NCI-H2196 treated with DMSO at 0.1 percent for 48 hours (cell line): ENCODE measurements around the gene LINC01488.

ENCODE experiments used
- DNase-seq: peaks from one replicate; lab custom pipeline; 2025; ENCODE audit not compliant: unreplicated experiment; lab: John Stamatoyannopoulos, UW

The LINC01488 gene

DNA sequence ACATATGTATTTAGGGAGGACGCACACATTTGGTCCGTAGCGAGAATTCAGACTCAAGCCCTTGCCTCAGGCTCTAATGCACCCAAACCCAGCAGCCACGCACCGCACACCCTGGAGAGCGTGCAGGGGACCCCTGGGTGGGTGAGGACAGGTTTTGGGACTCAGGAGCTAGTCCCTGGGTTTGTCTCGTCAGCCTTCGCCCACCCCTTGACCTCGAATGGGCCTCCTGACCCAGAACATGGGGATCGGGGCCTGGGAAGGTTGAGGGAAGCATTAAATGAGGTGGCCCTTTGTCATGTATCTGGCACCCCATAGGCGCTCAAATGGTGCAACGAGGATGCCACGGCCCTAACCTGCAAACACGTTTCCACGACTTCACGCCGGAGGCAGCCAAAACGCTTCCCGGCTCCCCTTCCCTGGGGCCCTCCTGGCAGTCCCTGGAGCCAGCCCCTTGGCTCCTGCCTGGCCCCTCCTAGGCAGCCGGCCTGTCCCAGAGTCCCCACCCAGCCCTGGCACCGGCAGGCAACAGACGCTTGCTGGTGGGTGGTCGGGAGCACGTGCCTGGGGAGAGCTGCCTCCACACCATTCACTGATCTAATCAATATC is 5.5 kb upstream of the LINC01488 start:
- no peak for DNase-seq

DNA sequence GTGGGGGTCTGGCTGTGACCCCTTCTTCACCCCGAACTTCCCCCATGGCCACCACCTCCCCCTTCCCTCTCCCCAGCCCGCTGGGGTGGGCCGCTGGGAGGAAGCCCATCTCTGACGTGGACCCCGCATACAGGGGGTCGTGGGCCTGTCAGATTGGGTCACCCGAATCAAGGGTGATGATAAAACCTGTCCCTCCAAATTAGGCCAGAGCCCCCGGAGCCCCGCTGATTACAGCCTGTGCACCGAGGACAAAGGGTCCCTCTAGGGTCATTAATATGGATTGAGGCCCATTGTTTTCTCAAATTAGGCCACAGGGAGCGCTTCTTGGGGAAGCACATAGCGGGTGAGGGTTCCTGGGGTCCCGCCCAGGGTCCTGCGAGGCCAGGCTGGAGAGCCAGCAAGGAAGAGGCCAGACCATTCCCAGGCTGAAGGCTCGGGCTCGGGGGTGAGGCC is 4.9 kb upstream of the LINC01488 start:
- no peak for DNase-seq

DNA sequence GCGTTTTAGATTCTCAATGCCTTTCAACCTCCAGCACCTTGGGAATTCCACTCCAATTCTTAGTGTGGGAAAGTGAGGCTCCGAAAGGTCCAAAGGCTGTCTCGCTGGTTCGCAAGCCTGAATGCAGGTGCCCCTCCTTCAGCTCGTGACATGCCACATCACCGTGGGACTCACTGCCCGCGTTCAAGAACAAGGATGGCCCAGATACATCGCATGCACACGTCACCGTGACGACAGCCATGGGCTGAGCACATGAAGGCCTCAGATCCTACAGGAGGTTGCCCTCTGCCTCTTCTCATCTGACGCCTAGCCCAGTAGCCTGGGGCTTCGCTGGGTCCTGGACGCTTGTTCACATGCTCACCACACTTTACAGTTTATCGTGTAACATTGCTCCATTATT is 4.4 kb upstream of the LINC01488 start:
- DNase-seq, result no peak

DNA sequence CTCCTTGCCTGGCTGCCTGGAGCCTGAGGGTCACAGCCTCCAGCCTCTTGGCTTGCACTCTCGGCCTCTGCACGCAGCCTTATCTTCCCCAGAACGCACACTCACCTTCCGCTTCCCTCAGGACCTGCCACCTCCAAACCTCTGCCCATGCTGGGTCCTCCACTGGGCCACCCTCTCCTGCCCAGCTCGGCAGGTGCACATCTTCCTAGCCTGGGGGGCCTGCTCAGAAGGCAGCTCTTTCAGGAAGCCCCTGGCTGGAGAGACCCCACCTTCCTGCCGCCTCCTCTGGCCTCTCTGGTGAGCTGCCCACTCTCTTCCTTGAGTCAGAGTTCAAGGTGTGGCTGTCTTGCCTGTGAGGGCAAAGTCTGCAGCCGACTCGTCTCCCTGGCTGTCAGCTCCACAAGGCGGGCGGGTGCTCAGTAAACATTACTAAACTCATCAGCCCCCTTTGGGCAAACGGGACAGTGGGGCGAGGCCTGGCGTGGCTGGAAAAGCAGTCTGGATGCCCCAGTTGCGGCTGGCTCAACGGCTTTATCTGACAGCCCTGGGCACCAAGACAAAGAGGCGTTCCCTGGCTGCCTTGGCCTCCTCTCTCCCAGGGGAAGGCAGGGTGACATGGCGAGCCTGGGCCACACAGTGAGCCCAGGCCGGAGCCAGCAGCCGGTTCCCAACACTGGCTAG is 1.7 kb upstream of the LINC01488 start:
- no peak for DNase-seq

DNA sequence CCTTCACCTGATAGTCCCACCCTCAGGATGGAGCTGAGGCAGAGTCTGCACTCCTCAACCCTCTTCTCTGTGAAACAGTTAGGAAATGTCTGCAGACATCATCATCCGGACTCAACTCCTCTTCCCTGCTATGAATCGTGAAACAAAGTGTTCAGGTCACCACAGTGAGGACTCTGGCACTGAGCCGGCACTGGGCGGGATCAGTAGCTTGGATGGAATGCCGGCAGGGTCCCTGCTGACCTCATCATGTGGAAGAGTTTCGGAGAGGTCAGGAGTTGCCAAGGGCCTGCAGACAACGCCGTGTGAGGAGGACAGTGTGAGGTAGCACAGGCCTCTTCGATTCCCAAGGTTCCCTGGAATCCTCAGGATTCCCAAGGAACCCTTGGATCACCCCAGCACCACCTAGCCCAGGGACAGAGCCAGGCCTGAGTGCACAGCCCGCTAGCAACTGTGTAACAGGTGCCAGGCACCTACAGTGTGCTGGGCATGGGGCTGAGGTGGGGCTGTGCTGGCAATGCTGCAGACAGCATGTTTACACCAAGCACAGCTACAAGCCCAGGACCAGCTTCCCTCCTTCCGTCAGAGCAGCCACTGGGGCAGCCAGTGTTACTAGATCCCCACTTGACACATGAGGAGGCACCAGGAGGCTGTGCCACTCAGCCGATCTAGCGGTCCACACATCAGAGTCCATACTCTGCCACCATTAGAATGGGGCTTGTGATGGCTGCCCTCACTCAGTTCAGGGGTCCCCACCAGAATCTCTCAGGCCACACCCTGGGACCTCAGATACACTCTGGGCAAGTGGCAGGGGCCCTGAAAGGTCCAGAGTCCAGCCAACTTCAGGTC is 693 bp upstream of the LINC01488 start:
- no peak for DNase-seq

DNA sequence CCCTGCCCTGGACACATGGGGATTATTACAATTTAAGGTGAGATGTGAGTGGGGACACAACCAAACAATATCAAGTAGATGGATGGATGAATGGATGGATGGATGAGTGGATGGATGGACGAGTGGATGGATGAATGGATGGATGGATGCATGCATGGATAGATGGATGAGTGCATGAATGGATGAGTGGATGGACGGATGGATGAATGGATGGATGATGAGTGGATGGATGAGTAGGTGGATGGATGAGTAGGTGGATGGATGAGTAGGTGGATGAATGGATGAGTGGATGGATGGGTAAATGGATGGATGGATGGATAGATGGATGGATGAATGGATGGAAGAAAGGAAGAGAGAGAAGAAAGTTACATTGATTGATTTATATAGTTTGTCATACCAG is 859 bp downstream of the LINC01488 start:
- DNase-seq, result no peak

DNA sequence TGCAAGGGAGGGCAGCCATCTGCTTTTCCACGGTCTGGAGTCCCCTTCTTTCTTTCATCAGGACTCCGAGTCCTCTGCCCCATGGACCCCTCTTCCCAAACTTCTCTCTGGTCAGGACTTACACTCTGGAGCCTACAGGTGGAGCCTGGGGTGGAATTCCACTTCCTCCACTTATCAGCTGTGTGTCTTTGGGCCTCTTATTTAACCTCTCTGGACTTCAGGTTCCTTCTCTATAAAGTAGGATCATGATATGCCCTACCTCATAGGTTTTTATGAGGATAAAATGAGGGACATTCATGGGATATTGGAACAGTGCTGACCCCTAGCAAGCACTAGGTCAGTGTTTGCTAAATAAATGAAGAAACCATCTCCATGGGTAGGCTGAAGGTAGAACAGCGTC is 1.7 kb downstream of the LINC01488 start:
- DNase-seq, result no peak

DNA sequence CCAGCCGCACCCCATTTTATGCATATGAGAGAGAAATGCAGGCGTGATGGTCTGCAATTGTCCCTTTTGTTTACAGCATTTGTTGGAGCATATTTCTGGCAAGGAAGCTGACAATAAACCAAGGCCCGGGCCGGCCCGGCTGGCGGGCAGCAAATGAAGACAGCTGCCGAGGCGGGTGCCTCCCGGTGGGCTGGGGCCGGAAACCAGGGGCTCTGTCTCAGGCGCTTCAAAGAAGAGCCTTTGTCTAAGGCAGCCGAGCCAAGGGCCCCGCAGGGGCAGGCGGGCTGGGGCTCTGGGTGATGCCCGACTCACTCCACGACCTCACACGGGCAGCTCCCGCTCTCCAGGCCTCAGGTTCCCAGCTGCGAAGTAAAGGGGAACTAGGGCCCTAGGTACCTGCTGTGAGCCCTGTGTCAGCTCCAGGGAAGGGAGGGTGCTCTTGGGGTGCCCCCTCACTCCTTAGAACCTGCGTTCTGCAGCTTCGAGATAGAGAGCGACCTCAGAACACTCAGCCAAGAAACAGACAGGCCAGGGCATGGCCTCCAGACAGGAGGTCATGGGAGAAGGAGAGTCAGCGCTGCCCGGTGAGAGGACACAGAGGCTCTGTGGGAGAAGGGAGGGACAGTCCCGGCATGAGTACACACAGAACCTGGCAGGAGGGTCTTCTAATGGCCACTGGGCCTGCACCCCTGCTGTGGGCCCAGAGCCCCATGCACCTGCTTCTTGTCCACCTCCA is 2.4 kb downstream of the LINC01488 start:
- DNase-seq, result no peak

DNA sequence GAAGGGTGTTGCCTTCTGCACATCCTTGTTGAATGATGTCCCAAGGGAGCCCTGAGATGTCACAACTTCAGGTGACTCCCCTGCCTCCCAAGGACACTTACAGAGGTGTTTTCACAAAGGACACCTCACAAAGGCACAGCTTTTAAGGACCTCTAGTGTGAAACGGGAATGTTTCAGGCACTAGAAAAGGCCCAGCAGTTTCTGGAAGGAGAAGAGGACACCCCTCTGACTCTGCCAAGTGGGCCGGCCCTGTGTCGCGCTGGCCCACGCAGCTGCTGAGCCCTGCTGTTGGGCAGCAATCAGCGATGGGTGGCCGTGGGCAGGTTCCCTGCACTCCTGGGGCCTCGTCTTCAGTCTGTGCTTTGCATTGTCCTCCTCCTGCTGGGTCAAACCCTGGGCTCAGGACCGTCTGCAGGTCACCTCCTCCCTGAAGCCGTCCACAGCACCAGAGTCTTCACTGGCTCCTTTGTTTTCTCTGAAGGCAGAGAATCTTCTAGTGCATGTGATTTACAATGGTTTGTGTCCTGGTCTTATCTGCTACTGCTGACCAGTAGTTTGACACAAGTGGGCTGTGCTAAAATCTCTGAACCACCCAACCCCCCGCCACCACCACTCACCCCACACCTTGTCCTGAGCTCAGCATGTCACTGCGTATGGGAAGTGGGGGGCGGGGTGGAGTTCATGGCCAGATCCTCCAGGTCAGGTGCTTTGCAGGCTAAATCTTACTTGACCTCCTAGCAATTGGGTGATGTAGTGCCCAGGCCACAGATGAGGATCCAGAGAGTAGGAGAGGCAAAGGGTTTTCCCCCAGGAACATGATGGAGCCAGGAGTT is 3.2 kb downstream of the LINC01488 start:
- no peak for DNase-seq

DNA sequence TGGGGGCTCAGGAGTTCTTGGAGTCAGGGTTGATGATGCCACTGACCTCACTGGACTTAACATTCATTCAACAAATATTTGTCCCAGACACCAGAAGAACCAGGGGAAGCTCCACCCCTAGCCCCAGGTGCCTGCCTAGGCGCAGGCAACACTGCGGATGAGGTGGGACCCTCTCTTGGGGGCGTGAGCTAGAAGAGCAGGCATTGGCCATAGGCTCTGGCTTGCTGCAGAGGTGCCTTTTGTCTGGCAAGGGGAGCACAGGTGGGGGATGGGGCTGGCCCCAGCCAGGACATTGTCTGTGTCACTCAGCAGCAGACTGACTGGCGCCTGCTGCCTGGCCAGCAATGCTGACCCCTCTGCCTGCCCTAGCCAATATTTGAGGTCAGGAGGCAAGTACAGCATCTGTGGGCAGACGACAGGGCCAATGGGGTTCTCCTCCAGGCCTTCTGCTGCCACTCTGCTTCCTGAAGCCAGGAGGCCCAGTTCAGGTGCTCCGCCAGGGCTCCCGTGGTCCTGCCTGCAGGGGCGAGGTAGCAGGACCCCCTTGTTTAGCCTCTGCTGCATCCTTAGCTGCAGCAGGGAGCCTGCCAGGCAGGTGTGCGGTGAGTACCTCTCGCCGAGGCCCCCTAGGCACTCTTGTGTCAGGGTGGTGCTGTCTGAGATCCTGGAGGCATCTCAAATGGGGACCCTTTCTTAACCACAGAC is 4.0 kb downstream of the LINC01488 start:
- DNase-seq, result no peak

DNA sequence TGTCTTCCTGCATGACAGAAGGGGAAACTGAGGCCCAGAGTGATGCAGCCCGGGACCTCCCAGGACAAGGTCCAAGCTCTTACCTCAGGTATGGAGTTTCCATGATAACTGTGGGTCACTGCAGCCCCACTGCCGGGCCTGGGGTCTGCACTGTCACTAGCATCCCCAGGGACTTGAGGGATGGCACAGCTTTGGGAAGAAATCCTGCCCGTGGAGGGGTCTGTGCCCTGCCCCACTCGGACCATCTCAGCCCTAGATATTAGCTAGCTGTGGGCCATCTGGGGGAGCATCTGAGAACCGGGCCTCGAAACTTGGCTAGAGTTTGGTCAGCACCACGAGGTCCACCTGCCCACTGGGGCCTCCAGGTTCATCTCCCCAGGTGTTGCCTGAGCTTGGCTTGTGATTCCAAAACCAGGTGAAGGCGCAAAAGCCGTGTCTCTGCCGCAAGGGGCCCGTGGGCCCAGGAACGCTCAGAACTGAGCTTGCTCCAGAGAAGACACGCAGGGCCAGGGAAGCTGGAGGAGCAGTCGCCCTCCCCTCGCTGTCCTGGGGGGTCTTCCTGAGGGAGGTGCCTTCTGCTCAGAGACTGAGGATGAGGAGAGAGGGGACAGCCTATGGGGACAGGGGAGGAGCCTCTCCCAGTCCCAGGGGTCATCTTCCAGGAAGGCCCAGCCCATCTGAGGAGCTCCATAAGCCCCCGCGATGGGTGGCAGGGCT is 4.8 kb downstream of the LINC01488 start:
- no peak for DNase-seq

DNA sequence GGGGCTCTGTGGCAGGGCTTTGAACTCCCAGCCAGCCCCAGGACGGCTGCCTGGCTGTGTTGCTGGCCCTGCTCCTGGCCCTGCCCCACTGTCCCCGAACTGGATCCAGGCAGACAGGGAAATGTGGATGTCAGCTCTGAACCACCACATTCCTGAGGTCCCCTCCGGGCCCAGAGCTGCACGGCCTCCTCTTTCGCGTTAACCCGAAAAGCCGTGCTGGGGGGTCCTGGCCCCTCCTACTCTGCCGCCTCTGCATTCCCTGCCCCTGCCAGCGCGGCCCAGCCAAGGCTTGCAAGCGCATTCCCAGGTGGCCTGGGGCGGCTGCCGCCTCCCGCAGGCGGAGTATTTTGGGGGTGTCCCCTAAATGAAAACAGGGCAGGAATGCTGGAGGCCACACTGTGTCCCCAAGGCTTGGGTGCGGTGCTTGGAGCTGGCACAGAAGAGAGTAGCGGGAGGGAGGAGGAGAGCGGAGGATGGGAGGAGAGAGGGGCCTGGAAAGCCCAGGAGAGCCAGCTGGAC is 5.4 kb downstream of the LINC01488 start:
- DNase-seq, result no peak

DNA sequence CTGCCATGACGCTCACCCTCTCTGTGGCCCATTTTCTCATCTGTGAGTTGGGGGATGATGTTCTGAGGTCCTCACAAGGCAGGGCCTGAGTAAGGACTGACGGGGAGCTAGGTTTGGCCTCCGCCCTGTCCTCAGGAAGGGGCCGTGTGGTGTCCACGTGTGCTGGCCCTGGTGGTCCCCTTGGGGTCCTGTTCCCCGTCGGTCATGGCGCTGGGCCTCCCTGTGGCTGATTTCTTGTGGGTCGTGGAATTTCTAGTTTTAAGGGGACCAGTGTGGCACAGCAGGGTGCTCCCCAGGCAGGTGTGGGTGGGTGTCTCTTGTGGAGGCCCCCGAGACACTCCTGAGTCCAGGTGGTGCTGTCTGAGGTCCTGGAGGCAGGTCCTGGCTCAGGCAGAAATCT is 5.9 kb downstream of the LINC01488 start:
- no peak for DNase-seq

DNA sequence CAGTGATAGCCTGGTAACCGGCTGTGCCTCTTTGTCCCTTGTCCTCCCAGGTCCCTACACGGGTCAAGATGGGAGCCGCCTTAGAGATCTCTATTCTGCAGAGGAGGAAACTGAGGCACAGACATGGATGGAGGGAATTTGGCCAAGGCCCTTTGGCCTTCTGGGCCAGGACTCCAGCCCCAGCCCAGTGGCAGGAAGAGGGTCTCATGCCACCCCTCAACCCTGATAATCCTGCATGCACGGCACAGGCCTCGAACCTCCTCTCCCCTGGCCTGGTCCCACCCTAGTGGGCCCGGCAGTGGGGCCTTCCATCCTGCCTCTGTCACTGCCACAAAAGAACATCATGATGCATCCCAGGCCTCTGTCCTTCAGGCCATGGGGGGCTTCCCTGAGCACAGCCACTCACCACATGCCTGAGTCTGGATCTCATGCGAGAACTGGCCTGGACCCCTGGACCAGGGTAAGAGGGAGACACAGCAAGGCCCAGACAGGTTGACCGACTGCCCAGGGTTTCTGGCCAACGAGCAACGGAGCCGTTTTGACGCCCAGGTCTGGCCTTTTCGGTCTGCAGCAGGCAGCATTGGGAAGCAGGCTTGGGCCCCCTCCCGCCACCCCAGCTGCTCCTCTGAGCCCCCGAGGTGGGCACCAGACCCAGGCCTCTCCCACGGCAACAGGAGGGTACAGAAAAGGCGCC is 6.5 kb downstream of the LINC01488 start:
- DNase-seq, result no peak

DNA sequence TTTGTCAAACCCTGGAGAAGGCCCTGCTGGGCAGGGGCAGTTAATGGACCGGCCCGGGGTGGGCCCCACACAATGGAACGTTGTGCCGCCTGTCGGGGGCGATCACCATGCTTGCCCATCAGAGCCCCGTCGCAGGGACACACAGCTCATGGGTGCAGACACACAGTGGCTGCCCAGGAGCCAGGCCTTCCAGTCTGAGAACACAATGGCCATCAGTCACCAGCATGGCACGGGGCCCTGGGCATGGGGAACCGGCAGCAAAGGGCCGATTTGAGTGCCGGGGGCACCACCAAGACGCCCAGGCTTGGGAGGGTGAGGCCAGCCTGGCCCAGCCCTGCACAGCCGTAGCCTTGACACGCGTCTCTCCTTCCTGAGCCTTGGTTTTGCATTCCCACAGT is 7.1 kb downstream of the LINC01488 start:
- no peak for DNase-seq

DNA sequence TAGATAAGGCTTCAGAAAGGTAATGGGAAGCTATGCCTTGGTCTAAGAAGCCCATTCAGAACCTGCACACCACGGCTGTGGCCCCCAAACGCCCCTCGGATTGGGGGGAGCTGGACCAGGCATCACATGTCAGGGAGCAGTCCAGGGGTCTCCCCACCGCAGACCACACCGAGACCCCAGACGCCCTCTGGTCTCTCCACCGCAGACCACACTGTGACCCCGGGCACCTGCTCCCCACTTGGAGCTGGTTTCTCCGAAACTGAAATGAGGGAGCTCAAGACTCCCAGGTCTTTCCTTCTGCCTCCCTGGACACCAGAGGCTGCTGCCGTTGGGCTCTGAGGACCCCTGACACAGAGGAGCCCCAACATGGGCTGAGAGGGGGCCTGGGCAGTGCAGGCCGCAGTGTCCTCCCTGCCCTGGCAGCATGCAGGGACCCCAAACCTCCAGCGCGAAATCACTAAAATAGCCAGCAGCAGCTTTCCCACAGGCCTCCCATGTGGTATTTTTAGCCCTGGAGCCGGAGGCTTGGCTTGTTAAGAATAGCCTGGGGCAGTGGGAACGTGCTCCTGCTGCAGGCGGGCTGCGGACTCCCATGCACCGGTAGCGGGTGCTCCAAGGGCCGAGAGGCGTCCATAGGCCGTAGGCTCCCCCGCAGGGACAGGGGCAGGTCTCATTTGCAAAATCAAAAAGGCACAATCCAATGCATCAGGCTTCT is 7.7 kb downstream of the LINC01488 start:
- DNase-seq, result no peak

DNA sequence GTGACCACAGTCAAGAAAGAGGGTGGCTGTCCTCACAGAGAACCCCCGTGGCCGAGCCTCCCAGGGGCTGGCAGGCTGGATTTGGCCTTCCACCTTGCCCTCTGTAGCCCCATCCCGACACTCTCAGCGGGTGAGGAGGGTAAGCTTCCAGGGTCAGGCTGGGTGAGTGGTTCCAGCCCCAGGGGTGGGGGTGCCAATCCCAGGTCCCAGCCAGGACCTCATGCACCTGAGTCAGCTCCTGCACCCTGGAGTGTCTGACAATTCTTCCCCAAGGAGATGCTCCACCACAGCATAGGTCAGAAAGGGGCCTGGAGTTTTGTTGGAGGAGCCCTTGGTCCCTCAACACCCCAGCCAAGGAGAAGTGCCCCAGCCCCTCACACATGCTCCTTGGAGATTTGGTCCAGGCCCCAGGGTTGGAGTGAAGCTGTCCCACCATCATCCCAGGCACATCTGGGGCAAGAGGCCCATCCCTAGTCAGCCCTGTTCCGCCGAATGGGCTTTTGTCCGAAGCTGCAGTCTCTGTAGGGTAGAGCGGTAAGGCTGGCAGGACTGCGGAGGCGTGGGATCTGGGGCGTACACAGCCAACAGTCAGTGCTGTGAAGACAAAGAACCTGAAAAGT is 8.4 kb downstream of the LINC01488 start:
- DNase-seq, result no peak
